Uterus (tissue), 4 donors: Measurements from ENCODE around the gene TMEM252. TPM values are rescaled to one million over a fixed set of nuclear protein-coding genes. Genes with fewer than 3 reads are reported as not detected.
A peak's percentile ranks its signal among the peaks of the same experiment; 100 is the strongest.

ENCODE experiments used
- DNase-seq, 2 donors: peaks; one replicate each; pipeline ENCODE4 v3.0.0-alpha.2; 2019 to 2020
- H3K27ac ChIP-seq, 2 donors: fragments of 200-600 bp; sonication (generic); 1 replicate in 1 of 2; 2 replicates in 1 of 2; pipeline ENCODE4 v1.5.1; 2016 to 2018
- H3K27me3 ChIP-seq, 2 donors: fragments of 200-600 bp; sonication (generic); one replicate each; pipeline ENCODE4 v1.5.1; 2018 to 2019; ENCODE audit warnings: control low read depth in 1 of 2
- H3K36me3 ChIP-seq, 2 donors: fragments of 200-600 bp; sonication (generic); one replicate each; pipeline ENCODE4 v1.5.1; 2019; ENCODE audit warnings: control low read depth in 1 of 2
- H3K4me1 ChIP-seq, 2 donors: fragments of 200-600 bp; sonication (generic); one replicate each; pipeline ENCODE4 v1.5.1; 2018 to 2019; ENCODE audit warnings: control low read depth in 1 of 2
- H3K4me3 ChIP-seq, 2 donors: fragments of 200-600 bp; sonication (generic); 1 replicate in 1 of 2; 2 replicates in 1 of 2; pipeline ENCODE4 v1.5.1; 2018 to 2019; ENCODE audit warnings: mild to moderate bottlenecking in 1 of 2
- H3K9me3 ChIP-seq, 2 donors: fragments of 200-600 bp; sonication (generic); one replicate each; pipeline ENCODE4 v1.5.1; 2019; ENCODE audit warnings: control low read depth in 1 of 2
- CTCF ChIP-seq, 4 experiments: fragments of 200-600 bp in 2 of 4; fragments of 450-650 bp in 2 of 4; sonication (generic) in 2 of 4; IDR thresholded peaks; one replicate each; pipeline ENCODE4 v1.5.1; 2016 to 2019; ENCODE audit warnings: antibody characterized with exemption in 4 of 4, mild to moderate bottlenecking in 2 of 4, moderate library complexity in 1 of 4
- POLR2A ChIP-seq, 2 donors: fragments of 450-650 bp; IDR thresholded peaks; one replicate each; pipeline ENCODE4 v1.6.1; 2016; ENCODE audit warnings: antibody characterized with exemption in 2 of 2, mild to moderate bottlenecking in 1 of 2, moderate library complexity in 1 of 2
- intact Hi-C: fragments of 100-400 bp; cut with DNase I; formaldehyde crosslinking; loops from one replicate; pipeline ENCODE4 v1.15.1; 2023; ENCODE audit warnings: low total_unique reads
- total RNA-seq, 4 donors: library from RNA; depleted of rRNA in 3 of 4; stranded (reverse); fragments of >200 nt in 3 of 4; gene quantifications; one replicate each; pipeline versions ENCODE4 v1.1.0 to v1.2.4, GENCODE V29; 2014 to 2023
- donor health status: DM: yes; HTN: yes; CAD: no.

The TMEM252 gene
- total RNA-seq, 4 donors from 2014 or later = 0.69 TPM; not detected in 3

DNA sequence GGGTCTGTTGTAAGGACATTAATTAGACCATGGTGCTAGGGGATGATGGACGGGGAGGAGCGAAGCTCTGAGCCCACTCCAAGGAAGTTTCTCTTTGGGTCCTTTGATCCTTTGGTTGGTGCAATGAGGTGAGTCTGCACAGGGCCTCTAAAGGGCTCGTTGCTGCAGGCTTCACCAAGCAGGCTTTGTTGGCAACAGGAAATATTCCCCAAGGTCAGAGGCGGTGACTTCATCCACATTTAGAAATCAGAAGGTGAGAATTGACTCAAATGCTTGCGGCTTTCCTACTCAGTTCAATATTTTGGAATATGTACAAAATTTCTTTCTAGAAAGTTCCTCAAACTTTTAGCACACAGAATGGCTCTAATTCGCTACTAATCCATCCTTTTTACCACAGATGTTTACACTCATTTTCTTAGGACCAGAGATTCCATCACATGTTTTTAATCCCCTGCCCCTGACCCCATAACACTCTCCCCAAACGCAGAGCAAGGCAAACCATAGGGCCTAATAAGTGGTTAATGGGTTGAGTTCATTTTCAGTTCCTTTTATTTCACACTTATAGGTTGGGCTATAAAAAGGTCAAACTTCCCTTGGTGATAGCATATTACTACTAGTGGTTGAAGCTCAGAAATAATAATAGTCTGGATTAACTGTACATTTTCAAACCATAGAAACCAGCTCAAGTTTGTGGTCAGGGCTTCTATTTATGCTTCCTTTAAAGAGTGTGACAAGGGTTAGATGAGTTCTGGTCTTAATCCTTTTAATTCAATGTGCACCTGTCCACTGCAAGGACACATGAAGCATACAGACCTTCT lies 37.3 kb upstream of the TMEM252 start:
- Histone ChIP-seq H3K4me3 (no peak overlapping the region), H3K9me3 (no peaks in the 10 kb centered on the region), H3K27me3 (no peaks in the 10 kb centered on the region), H3K36me3 (no peaks in the 10 kb centered on the region), H3K27ac (no peak overlapping the region), H3K4me1 (no peaks in the 10 kb centered on the region)
- no peak for DNase-seq
- intact Hi-C loops = no loop called here
- TF ChIP-seq POLR2A (IDR thresholded peaks at IDR 0.05) (no peak), CTCF (IDR thresholded peaks at IDR 0.05) (no peak)

DNA sequence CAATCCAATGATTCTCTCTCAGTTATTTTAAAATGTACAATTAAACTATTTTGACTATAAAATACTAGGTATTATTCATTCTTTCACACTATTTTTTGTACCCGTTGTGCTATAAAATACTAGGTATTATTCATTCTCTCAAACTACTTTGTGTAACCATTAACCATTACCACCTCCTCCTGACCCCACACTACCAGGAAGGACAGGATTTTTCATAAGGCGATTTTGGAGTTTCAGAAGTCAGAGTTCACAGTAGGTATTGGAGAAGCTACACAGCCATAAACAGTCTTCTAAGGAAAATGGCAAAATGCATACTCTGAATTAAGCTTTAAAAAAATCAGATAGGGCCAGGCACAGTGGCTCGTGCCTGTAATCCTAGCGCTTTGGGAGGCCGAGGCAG lies 35.1 kb upstream of the TMEM252 start:
- no peaks in the 10 kb centered on the region for H3K4me1 ChIP-seq
- no peaks in the 10 kb centered on the region for H3K9me3 ChIP-seq
- no peak for DNase-seq
- intact Hi-C loops = no loop called here
- TF ChIP-seq POLR2A (IDR thresholded peaks at IDR 0.05) (no peak), CTCF (IDR thresholded peaks at IDR 0.05) (no peak)
- no peak overlapping the region for H3K27ac ChIP-seq
- no peak overlapping the region for H3K4me3 ChIP-seq
- H3K36me3 ChIP-seq = no peaks in the 10 kb centered on the region
- no peaks in the 10 kb centered on the region for H3K27me3 ChIP-seq

DNA sequence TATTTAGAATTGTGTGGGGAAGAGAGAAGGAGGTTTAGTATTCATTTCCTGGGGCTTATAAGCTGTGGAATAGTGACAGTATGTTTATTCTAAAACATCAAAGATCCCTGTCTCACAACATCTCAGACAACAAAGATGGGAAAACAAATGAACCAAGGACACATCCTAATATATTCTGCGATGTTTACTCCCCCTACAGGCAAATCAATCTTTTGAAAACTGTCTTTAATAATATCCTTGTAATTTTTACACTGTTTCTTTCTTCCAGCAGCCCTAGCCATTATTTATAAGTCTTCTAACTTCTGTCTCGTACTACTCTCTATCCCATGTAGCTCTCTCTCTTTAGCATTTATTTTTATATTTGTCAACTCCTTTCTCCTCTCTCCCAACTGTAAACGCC lies 33.5 kb upstream of the TMEM252 start:
- no peak overlapping the region for H3K4me3 ChIP-seq
- DNase-seq = no peak
- H3K27me3 ChIP-seq = no peaks in the 10 kb centered on the region
- no peak overlapping the region for H3K27ac ChIP-seq
- no peaks in the 10 kb centered on the region for H3K9me3 ChIP-seq
- intact Hi-C loops = no loop called here
- TF ChIP-seq POLR2A (IDR thresholded peaks at IDR 0.05) = no peak
- peak in 1 of 4 experiments; percentile 27 for TF ChIP-seq CTCF (IDR thresholded peaks at IDR 0.05)
- H3K4me1 ChIP-seq = no peaks in the 10 kb centered on the region
- H3K36me3 ChIP-seq = no peaks in the 10 kb centered on the region

GRCh38 chr9:68567565-68567964 lies 26.9 kb upstream of the TMEM252 start:
- no peaks in the 10 kb centered on the region for H3K27me3 ChIP-seq
- DNase-seq = no peak
- no peak overlapping the region for H3K4me3 ChIP-seq
- H3K27ac ChIP-seq = peak overlapping the region in 1 of 2 donors; percentile 56
- H3K4me1 ChIP-seq = no peaks in the 10 kb centered on the region
- H3K36me3 ChIP-seq = no peaks in the 10 kb centered on the region
- no peaks in the 10 kb centered on the region for H3K9me3 ChIP-seq
- TF ChIP-seq POLR2A (IDR thresholded peaks at IDR 0.05) (no peak), CTCF (IDR thresholded peaks at IDR 0.05) (no peak)
- intact Hi-C loops = no loop called here

GRCh38 chr9:68562461-68562860 lies 21.8 kb upstream of the TMEM252 start:
- Histone ChIP-seq H3K27me3 (no peaks in the 10 kb centered on the region), H3K27ac (no peak overlapping the region), H3K4me3 (no peak overlapping the region), H3K9me3 (no peaks in the 10 kb centered on the region), H3K36me3 (no peaks in the 10 kb centered on the region), H3K4me1 (no peaks in the 10 kb centered on the region)
- no peak for TF ChIP-seq CTCF (IDR thresholded peaks at IDR 0.05)
- TF ChIP-seq POLR2A (IDR thresholded peaks at IDR 0.05) = no peak
- intact Hi-C loops = no loop called here
- DNase-seq = no peak
